GM21786 (cell line): ENCODE data around the gene TTC21A.

Source experiments
- ATAC-seq: cut with Tn5 transposase; IDR thresholded peaks from one replicate; pipeline ENCODE4 v1.9.1; 2021; ENCODE audit not compliant: unreplicated experiment

Gene TTC21A

DNA sequence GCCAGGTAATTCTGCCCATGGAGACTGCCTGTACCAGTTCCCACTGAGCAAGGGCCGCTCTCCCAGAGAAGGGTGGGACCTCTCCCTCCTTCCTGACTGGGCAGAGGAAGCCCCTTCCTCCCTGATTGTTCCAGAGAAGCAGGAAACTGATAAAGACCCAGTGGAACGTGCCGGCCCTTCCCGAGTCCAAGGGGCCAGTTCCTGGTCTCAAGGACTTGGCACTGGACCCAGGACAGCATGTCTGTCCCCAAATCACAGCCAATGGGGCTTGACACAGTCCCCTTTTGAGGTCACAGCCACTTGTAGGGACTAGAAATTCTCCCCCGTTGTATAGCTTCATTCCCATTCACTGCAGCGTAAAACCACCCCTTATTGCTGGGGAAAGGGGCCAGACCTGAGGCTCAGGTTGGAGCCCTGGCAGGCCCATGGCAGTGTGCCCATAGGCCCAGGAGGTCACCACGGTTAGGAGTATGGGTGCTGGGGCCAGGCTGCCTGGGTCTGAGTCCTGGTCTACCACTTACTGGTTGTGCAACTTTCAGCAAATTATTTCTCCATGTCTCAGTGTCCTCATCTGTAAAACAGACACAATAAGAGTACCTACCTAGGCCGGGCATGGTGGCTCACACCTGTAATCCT lies 27.8 kb downstream of the TTC21A start:
- ATAC-seq = no peak

DNA sequence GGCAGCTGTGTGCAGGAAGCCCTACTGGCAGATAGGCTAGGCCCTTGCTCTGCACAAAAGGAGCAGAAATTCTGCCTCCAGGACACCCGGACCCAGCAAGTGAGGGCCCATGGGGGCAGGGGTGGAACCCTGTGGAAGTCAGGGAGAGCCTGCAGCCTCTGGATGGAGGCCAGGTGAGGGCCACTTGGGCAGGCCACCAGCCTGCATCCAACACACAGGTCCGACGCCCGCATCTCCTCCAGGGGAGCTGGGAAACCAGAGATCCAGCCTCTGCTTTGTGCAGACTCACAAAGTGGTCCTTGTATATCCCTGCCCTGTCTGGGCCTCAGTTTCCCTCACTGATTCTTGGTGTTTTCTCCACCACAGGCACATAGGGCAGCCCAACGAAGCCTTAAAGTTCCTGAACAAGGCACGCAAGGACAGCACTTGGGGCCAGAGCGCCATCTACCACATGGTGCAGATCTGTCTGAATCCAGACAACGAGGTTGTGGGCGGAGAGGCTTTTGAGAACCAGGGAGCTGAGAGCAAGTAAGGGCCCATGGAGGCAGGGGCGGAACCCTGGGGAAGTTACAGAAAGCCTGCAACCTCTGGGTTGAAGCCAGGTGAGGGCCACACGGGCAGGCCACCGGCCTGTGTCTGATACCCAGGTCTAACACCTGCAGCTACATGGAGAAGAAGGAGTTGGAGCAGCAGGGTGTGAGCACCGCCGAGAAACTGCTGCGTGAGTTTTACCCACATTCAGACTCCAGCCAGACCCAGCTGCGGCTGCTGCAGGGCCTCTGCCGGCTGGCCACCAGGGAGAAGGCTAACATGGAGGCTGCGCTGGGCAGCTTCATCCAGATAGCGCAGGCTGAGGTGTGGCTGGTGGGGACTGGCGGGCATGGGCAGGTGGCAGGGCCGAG lies 29.3 kb downstream of the TTC21A start:
- no peak for ATAC-seq

DNA sequence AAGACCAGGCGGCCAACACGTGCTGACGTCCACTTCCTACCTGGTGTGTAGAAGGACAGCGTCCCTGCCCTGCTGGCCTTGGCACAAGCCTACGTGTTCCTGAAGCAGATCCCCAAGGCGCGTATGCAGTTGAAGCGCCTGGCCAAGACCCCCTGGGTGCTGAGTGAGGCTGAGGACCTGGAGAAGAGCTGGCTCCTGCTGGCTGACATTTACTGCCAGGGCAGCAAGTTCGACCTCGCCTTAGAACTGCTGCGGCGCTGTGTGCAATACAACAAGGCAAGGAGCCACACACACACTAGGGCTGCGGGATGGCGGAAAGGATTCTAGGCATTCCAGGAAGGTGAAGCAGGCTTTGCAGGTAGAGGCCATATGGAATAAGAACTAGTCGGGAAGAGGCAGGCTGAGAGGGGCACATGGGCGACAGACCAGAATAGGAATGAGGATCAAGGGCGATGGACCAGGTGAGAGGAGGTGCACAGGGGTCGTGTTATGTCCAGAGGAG lies 30.0 kb downstream of the TTC21A start:
- no peak for ATAC-seq

DNA sequence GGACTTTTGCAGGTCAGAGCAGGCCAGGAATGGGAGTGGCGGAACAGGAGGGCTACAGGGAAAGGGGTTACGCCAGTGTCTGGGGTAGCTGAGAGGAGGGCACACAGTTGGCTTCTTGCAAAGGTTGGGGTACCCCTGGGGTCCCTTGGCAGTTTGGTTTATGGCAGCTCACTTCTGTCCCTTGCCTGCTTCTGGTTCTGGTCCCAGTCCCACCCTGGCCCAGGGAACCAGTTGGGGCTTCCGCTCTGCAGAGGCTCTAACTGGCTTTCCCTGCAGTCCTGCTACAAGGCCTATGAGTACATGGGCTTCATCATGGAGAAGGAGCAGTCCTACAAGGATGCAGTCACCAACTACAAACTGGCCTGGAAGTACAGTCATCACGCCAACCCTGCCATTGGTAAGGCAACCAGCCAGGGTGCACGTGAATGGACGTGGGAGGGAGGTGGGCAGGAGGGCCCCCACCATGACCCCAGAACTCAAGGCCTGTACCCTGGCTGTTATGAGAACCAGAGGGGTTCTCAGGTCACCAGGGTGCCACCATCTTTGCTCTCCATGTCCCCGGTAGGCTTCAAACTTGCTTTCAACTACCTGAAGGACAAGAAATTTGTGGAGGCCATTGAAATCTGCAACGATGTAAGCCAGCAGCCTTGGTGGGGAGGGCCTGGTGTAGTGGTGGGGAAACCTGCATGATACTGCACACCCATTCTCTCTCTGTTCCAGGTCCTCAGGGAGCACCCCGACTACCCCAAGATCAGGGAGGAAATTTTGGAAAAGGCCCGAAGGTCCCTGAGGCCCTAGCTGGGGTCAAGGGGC lies 30.7 kb downstream of the TTC21A start:
- ATAC-seq = no peak

DNA sequence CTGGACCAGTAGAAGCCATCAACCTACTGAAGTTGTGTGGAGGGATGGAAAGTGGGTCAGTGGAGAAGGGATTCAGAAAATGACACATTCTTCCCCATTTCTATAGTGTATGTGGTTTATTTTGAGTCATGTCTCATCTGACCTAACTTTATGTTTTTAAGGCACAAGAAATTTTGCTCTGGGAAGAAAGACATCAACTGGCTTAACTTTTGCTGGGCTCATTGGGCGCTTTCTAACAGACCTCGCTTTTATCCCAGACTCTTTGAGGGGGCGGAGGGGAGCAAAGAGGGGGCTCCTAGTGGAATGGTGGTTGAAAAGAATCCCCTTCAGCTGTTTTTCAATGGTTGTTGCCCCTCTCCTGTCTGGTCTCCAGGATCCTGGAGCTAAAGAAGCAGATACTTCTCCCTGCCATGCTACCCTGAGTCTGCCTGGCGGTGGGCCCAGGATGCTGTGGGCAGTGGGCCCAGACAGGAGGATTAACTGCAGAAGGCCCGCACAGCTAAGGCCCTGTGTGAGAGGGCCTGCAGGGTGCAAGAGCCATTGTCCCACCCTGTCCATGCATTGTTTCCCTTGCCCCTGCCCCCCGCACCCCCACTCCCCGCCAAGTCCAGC lies 31.4 kb downstream of the TTC21A start:
- ATAC-seq = no peak

DNA sequence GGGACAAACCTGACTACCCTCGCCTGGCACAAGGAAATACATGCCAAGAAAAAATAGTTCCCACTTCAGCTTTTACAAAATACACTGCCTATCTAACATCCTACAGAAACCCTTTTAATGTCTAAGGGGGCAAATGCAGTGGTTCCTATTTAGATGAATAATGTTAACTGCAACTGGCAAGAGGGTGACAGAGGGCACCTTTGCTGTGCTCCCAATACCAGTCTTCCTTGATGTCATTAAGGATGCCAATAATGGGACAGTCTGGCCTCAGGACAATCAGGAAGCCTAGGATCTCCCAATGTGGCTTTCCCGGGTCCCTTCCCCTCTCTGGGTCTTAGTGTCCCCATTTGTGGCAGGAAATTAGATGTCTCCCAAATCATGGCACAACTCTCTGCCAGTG lies 32.0 kb downstream of the TTC21A start:
- no peak for ATAC-seq

DNA sequence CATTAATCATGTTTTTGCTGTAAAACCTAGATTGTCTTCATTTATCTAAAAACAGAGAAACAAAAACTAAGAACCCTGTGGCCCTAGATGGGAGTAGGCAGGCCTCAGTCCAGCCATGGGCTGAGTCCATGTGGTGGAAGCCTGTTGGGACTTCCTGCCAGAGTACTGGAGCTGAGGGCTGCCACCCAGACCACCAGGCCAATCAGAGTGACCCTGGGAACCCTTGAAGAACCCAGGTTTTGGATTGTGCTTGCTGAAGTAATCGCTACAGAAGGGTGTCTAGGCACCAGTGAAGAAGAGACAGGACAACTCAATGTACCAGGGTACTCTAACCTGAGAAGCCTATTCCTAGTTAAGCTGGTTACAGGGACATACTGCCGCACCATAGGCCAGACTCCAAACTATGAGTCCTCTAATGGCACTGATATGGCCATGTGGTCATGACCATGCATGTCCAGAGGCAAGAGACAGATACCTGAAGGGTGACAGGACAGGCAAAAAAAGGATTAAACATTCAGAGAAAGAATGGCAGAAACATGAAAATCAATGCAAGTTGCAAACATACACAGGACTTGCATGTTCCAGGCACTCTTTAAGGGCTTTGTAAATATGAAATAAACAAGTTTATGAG lies 33.0 kb downstream of the TTC21A start:
- ATAC-seq = no peak

DNA sequence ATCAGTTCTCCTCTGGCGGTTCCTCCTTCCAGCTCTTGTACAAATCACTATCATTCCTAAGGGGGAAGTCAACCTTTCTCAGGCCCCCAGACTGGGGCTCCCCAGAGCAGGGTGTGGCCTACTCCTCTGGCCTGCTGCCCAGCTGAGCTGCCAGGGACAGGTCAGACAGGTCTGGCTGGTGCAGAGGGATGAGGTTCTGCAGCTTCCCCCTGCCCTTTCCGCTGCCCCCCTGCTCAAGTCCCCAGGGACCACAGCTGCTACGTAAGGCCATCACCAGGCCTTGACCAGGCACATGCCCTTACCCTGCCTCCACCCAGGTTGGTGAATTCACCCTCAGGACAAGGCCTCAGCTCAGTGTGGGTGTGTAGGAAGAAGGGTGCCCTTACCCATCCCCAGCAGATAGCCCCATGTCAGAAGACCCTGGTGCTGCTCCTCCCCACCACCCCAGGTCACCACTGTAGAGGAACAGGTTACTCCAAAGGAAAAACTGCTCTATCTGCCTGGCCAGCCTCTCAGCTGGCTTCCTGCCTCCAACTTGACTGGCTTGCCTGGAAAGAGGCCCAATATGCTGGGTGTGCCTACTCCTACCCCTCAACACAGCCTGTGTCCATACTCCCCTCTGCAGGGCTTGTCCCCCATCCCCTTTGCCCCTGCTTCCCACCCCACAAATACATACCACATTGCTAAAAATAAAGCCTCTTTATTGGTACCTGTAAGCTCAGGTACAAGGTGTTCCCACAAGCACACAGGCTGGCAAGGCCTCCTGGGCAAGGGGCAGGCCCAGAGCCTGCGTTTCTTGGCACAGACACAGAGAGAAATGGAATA lies 33.9 kb downstream of the TTC21A start:
- no peak for ATAC-seq

DNA sequence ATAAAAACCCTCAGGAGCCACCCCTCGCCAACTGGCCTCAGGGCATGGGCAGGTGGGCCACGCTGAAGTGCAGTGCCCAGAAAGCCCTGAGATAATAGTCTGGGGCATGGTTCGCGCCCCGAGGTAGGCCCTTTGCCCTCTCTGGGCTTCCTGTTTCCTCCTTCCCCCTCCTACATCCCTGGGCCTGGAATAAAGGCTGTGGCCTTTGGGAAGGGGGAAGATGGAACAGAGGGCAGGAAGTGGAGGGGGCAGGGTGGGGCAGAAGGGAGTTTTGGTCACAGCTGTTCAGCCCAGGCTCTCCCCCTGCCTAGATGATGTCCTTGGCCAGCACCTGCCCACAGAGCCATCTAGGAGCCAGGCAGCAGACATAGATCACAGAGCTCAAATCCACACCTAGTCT lies 34.6 kb downstream of the TTC21A start:
- ATAC-seq = no peak

DNA sequence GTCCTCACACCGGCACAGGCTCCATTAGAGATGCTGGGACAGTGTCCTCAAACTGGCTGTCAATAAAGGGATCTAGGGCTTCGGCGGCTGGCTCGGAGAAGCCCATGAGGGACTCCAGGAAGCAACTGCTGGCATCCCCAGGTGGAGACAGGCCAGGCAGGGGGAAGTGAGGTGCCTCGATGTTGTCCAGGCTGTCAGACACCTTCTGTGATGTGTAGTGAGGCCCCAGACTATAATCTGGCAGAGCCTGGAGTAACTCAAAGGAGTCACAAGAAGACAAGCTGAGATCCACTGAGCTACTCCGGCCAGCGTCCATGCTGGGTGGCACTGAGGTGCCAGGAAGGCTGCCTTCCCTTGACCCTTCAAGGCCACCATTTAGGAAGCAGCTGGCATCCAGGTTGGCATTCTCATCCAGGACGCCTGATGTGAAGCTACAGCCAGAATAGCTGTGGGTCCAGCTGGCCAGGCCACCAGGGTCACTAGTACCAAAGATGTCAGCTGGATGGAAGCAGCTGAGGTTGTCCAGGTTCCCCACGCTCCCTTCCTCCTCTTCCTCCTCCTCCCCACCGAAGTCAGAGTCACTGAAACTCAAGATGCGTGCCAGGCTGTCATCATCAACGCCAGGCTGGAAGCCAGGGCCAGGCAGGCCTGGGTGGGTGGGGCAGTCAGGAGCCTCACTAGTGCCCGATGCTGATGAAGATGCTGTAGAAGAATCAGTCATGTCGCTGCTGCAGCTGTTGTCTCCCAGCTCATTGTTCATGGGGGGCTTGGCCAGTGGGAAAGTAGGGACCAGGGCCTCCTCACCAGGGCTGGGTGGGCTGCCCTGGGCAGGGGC lies 35.8 kb downstream of the TTC21A start:
- no peak for ATAC-seq

DNA sequence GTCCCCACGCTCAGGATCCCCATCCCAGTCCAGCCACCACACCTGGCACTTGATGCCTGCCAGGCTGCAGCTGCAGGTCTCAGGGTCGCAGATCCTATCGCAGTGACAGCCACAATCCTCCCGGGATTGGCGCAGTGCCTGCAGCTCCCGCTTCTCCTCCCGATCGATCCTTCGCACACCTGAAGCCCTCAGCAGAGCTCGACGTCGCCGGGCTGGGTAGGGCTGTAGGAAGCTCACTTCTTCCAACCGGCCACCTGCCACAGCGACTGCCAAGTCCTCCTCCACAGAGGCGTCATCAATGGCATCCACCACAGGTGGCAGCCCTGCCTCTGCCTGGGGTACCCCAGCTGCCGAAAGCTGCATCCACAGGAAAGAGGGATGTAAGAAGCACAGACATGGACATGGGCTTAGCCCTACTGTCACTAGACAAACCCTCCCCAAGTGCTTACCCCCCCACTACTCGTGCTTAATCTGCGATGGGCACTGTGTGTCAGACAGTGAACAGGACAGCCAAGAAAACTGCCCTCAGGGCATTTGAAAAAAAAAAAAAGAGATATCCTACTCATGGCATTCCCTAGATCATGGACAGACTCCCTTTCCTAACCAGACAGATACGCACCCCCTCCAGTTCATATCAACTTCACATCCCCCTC lies 36.7 kb downstream of the TTC21A start:
- no peak for ATAC-seq

DNA sequence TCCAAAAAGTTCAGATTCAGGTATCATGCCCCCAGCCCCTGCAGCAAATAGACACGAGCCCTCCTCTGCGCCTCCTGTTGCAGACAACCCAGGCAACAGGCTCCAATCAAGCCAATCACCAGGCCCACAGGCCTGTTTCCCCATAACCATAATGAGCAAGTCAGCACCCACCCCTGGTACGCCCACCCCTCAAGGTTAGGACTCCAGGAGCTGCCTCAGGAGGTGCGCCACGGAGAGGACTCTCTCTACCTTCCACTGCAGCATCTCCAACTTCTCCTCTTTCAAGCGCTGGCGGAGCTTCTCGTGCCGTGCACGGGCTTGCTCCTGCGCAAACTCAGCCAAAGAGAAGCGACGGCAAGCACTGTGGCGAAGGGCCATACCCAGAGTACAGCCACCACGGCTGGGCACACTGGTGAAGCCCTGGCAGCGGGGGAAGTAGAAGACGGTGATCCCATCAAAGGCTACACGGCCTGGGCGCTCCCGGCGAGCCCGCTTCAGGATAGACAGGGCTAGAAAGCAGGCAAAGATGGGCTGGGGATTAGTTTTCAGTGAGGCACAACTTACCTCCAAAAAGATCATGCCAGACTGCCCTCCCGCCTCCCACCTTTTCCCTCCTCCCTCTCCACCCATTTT lies 37.4 kb downstream of the TTC21A start:
- ATAC-seq = no peak

DNA sequence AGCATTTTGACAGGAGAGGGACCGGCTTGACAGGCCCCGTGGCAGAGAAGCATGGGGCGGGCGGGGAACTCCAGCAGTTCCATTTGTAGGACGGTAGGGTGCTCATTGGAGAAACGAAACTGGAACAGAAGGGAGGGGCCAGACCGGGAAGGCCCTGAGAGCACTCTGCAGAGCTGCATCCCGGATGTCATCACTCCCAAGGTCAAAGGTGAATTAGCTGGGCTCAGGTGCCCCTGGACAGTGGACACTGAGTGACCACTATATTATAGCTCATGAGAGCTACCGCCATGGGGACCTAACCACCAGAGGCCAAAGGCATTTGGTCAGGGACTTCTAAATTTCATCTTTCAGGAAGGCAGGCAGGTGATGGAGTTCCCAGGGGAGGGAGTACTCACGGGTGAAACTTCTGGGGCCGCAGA lies 38.6 kb downstream of the TTC21A start:
- ATAC-seq = no peak

DNA sequence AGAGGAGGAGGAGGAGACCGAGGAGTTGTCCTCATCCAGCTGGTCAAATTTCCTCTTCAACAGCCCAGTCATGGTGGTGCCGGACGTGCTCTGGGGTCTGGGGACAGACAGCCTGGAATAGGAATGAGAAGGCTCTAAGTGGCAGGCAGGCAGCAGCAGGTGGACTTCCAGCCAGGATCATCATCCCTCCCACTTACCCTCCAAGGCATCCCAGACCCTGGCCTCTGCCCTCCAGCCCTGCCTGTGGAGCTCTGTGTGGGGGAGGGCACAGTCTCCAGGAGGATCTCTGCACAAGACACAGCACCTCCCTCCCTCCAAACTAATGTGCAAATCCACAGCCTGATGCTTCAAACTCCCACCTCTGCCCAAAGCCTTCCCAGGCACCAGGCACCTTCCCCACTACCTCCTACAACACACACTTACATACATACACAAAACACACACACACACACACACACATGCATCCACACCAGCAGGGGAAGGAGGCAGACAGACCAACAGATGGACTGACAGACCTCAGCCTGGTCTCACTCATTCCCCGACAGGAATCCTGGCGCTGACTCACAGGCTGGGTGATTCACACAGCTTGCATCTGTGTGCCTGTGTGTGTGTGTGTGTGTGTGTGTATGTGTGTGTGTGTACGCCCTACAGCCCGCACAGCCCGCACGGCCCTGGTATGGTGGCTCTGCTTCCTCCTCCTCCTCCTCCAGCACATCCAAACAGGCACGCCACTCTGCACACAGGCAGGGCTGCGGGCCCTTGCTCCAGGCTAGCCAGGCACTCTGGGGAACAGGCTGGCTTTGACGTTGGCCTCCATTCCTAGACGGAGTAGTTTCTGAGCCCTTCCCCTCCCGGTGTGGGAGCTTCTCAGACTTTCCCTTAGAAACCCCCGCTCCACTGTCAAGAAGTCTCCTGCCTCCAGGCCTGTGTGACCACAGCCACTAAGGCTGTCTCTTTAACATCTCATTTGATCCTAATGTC lies 39.4 kb downstream of the TTC21A start:
- ATAC-seq = no peak

DNA sequence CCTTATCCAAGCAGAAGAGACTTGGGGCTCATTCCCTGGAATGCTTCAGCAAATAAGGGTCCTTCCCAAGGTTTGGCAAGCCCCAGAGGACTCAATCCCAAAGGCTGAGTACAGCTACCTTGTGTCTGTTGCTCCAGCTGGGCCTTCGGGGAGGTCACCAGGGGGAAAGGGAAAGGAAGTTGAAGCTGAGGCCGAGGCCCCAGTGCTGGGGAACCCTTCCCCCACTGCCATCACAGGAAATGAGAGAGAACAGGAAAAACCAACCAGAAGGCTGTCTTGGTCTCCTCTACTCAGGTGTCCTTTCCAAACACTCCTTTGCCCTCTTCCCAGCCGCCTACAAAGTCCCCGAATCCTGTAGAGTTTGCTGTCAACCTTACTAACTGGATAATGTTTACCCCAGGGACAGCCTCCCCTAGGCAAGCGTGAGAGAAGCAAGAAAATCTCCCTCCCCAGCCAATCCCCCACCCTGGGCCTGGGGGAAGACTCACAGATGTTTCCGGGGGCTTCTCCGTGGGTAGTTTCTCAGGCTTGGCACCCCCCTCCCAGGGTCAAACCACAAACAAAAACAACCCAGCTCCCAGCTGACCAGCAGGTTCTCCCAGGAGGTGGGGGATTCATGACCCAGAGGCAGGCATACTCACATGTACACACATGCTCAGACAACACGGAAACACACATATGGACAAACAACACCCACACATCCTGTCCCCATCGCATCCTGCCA lies 40.4 kb downstream of the TTC21A start:
- ATAC-seq = peak; percentile 33

DNA sequence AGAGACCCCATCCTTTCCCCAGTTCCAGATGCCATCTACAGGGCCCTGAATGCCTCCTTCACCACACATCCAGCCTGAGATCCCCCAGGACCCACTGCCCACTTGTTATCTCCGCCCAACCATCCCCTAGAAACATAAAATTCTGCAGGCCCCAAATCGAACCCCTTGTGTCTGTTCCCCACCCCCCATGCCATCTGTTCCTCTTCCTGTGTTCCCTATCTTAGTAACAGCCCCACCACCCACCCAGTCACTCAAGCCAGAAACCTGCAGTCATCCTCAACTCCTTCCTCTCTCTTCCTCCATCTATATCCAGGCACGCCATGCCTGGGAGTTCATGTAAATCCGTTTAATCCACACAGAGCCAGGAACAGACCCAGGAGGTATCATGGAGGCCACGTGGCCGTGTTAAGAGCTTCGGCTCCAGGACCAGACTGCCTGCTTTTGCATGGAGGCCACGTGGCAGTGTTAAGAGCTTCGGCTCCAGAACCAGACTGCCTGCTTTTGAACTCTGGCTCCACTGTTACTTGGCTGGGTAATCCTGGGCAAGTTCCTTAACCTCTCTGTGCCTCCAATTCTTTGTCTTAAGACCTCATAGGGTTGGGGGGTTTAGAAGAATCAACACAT lies 41.1 kb downstream of the TTC21A start:
- no peak for ATAC-seq
